ELF-1 (cell line): ENCODE measurements around the gene E2F4.

ENCODE experiments used
- DNase-seq: peaks from one replicate; pipeline ENCODE4 v3.0.0-alpha.2; 2016; ENCODE audit warnings: low read depth, low spot score

E2F4 gene

DNA sequence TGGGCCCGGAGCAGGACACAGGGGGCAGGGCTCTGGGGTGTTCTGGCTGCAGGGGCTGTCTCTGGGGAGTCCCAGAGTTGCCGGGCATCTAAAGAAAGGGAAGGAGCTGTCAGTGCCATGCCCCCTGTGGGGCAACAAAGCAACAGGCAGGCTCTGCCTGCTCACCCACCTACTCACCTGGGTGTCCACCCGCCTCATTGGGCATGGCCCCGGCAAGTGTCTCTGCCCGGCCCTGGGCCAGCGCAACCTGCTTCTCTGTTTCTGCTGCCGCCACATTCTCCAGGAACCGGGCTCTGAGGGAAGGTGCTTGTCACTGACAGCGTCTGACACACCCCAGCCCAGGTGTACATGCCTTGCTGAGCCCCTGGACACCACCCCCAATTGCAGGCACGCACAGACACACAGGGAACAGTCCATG lies 42.2 kb downstream of the E2F4 start:
- DNase-seq: no peak

DNA sequence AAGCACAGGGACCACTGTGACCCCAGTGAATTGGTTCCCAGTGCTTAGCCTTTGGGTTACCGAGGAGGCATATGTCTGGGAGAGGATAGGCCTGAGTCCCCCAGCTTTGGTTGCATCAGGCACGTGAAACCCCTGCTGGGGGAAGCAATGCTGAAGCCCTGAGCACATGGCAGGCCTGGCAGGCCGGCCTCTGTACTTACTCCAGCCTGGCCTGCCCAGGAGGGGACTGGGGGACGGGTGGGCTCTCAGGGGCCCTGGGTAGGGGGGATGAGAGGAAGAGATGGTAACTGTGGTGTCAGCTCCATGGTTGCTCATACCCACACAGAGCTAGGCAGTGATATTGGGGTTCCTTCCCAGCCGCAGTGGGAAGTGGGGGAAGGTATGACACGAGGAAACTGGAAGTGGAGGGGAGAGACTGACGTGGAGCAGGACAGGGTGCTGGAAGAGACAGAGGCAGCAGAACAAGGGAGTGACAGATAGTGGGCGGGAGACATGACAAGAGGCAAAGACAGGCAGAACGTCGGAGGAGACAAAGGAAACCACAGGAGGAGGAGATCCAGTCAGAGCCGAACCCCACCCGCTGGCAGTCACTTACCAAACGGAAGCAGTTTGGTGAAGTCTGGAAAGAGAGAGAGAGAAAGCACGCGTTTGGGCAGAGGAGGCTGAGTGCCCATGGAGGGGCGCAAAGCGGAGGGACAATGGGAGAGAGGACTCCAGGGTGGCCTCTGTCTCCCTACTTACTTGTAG lies 44.0 kb downstream of the E2F4 start:
- DNase-seq: peak; percentile 85

DNA sequence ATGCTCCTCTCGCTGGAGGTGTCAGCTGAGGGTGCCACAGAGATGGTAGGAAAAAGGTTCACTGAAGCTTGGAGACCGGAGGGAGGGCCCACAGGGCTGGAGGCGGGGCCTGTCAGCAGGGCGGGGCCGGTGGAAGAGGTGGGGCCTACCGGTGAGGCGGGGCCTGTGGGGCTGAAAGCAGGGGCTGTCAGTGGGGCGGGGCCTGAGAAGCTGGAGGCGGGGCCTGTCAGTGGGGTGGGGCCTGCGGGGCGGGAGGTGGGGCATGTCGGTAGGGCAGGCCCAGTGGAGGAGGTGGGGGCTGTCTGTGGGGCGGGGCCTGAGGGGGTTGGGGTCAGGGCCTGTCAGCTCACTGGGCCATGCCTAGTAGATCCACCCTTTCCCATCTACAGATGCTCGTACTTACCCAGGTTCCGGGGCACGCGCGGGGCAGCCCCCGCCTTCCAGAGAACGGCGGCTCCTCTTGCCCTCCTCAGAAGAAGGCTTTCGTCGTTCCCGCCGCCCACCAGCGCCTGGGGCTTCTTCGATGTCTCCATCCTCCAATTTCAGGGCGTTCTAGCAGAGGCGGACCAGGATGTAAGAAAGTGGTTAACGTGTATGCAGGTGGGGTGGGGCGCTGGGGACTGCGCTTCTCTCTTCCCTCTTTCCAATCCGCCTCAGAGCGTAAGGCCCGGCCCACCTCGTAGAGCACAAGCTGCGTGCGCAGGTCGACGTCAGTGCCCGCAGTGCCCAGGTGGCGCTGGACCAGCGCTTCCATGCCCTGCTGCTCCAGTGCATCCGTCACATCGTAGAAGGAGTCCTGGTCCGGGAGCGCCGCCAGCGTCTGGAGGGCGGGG lies 44.8 kb downstream of the E2F4 start:
- peak; percentile 90 for DNase-seq

DNA sequence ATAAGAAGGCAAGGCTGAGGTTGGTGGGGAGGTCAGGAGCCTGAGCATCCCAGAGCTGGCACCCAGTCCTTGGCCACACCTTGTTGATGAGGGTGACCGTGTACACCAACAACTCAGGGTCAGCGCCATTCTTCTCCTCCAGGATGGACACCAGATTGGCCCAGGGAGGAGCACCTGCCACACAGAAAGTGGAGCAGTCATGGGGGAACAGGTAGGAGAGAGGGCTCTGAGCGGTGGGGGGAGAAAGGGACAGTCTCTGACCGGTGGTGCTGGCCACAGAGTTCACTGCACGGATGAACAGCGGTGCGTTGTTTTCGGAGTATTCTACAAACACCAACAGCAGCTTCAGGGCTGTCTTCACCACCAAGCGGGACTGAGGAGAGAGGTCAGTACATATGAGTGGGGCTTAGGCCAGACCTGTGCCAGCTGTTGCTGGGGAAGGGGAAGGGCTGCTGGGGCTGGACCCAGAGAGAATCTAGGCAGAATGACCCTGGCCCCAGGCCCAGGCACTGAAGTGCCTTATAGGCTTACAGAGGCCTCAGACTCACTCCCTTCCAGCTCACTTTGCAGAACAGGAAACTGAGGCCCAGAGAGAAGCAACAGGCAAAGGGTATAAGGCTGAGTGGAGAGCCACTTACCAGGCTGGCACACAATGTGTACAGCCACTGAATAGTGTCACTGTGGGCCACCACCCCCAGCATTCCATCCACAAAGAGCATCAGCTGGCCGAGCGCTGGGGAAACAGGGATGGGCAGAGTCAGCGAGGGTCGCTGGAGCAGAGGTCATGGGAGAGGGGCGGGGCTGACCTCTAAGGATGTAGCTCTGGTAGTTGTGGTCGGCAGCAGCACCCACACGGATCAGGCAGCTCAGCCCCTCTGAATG lies 45.7 kb downstream of the E2F4 start:
- DNase-seq: no peak

GRCh38 chr16:67238278-67238575 lies 46.3 kb downstream of the E2F4 start:
- DNase-seq: no peak

DNA sequence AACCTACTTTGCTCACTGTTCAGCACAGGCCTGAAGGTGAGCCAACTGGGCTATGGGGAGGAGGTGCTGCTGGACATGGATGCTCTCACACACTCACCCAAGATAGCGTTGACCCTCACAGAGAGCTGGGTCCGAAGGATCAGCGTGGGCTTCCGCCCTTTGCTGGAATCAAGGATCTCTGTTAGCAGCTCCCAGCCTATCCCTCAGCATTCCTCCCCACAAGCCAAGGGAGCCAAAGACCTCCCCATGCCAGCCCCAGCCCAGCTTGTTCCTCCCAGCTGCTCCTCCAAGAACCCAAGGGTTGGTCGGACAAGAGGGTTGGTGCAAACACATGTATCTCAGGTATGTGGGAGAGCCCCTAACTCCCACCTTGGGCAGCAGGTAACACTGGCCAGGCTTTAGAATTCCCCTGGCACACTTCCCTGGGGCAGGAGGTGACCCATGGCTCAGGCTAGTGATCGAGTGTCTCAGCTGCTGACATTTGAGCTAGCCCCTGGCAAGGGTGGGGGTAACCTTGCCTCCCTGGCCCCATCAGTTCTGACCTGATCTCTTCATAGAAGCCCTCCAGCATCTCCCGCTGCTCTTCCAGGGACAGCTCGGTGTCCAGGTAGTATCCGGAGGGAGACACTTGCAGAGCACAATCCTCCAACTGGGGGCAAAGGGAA lies 47.0 kb downstream of the E2F4 start:
- no peak for DNase-seq

GRCh38 chr16:67240506-67240905 lies 48.6 kb downstream of the E2F4 start:
- DNase-seq: no peak

- DNase-seq: peak; percentile 77
Observed at GRCh38 chr16:67241008-67241900, 49.3 kb downstream of the E2F4 start.

GRCh38 chr16:67242138-67242730 lies 50.3 kb downstream of the E2F4 start:
- no peak for DNase-seq

- DNase-seq: no peak
Observed at GRCh38 chr16:67243481-67243880, 51.5 kb downstream of the E2F4 start.

GRCh38 chr16:67244387-67245185 lies 52.6 kb downstream of the E2F4 start:
- DNase-seq: peak; percentile 51

DNA sequence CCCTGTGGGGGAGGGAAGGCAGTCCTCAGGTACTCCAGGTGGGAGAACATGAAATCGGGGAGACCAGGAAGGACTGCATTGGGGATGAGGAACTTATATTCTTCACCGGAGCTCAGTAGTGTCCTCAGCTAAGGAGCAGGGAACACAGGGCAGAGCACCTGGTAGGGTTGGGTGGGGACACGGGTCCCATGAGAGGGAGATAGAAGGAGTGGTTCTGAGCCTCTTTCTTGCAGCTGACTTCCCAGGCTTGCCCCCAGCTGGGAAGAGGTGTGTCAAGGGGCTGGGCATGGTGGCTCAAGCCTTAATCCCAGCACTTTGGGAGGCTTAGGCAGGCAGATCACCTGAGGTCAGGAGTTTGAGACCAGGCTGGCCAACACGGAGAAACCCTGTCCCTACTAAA lies 53.2 kb downstream of the E2F4 start:
- DNase-seq: no peak

DNA sequence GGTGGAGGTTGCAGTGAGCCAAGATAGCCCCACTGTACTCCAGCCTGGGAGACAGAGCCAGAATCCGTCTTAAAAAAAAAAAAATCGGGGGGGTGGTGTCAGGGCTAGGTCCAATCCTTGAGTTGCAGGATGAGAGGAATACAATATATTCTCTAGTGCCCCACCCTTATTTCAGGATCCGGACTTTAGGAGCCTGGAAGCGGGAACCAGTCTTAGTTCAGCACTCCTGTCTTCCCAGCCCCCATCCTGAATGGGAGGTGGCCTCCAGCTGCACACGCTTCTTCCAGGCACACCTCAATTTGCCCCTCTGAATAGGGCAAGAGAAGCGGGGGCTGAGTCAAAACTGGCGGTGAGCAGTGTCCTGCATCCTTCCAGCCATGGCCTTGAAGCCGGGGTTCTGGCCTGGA lies 53.7 kb downstream of the E2F4 start:
- DNase-seq: no peak

DNA sequence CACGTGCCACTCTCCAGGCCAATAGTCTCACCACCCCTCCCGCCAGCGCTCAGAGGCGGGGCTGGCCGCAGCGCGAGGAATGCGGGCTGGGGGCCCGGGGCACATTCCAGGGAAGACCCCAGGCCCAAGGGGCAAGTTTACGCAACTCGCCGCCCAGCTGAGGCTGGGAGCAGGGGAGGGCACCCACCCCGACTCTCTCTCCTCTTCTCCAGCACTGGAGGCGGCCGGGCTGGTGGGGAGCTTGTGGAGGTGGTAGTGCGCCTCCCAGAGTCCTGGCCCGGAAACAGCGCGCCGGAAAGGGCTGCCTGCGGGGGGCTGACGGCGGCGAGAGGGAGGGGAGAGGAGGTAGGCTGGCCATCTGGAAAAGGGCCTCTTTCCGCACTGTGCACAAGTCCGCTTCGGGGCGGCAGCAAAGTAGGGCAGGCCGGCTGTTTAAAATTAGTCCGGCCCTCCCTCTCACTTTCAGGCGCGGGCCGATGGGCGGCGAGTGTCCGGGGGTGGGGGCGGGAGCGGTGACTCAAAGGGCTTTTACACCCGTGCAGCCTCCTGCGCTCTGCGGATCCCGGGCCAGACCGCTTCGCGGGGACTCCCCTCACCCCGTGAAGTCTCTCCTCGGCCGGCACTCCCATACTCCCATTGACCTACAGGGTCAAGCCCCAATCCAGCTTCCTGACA lies 54.3 kb downstream of the E2F4 start:
- DNase-seq: peak; percentile 93

GRCh38 chr16:67246756-67247191 lies 54.8 kb downstream of the E2F4 start:
- peak; percentile 87 for DNase-seq

- peak; percentile 93 for DNase-seq
Observed at GRCh38 chr16:67247192-67248072, 55.5 kb downstream of the E2F4 start, which contains the start of gene FHOD1. FHOD1 (minus strand) TSS chr16:67247481; CDS start chr16:67247410, 71 bp downstream.

GRCh38 chr16:67248073-67248400 lies 56.1 kb downstream of the E2F4 start:
- DNase-seq: no peak
